KG1 (cell line): ENCODE measurements around the gene BCL2.

ENCODE experiments used
- DNase-seq: peaks from one replicate; lab custom pipeline; 2025; lab: John Stamatoyannopoulos, UW

The BCL2 gene

DNA sequence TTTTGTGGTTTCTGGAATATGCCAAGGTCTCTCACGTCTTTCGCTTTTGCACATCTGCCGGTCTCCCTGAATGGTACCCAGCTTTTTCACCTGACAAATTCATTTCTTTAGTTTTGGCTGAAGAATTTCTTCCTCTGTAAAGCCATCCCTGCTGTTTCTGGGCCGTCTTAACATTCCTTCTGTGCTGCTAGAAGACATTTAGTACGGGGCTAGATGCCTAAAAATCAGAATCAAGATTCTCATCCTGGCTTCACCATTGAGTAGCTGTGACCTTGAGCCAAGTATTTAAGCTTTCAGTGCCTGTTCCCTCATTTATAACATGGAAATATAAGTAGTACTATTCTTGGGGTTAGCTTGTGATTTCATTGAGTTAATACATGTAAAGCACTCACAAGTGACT lies 6.4 kb upstream of the BCL2 start:
- no peak for DNase-seq

DNA sequence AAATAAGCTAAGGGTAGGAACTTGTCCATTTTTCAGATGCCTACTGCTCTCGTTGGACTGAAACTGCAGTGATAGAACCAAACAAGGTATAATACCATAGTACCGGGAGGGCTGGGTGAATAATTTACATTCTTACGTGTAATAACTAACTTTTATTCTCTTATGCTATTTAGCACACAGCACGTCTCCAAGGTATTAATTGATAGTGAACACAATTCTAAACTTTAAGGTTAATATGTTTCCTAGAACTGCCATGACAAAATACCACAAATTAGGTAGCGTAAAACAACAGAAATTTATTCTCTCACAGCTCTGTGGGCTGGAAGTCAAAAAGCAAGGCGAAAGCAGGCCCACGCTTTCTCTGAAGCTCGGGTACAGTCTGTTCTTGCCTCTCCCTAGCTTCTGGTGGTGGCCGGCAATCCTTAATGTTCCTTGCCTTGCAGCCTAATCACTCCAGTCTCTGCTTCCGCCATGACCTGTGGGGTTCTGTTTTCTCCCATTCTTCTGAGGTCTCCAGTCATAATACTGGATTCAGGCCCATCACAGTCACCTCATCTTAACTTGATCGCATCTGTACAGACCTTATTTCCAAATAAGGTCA lies 5.6 kb upstream of the BCL2 start:
- DNase-seq = no peak

DNA sequence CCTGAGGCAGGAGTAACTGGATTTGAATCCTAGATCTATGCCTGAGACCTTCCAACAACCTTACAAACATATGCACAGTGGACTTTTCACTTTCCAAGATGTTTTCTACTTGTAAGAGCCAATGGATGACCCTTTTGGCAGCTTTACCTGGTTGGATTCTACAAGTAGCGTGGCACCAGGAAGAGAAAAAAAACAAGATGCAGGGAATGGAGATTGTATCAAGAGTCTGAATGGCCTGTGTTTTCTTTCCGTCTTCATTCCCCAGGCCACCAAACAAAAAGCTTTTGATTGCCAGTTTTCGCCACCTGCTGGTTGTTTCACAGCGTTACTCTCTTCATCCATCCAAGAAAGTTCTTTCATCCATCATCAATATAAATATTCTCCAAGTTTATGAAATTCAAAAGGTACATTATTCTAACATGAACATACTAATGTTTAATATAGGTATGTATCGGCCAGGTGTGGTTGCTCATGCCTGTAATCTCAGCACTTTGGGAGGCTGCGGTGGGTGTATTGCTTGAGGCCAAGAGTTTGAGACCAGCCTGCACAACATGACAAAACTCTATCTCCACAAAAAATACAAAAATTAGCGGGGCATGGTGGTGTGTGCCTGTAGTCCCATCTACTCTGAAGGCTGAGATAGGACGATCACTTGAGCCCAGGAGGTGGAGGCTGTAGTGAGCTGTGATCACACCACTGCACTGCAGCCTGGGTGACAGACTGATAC lies 3.5 kb upstream of the BCL2 start:
- peak; percentile 46 for DNase-seq

- DNase-seq = no peak
Observed at GRCh38 chr18:63322206-63322605, 2.6 kb upstream of the BCL2 start.

GRCh38 chr18:63321291-63321690 lies 1.7 kb upstream of the BCL2 start:
- no peak for DNase-seq

GRCh38 chr18:63320975-63321265 lies 1.4 kb upstream of the BCL2 start:
- no peak for DNase-seq

- DNase-seq = peak; percentile 74
Observed at GRCh38 chr18:63320123-63320974, 780 bp upstream of the BCL2 start.

- peak; percentile 52 for DNase-seq
Observed at GRCh38 chr18:63318889-63319382, 633 bp downstream of the BCL2 start.

- DNase-seq = peak; percentile 32
Observed at GRCh38 chr18:63317982-63318888, 1.3 kb downstream of the BCL2 start.

DNA sequence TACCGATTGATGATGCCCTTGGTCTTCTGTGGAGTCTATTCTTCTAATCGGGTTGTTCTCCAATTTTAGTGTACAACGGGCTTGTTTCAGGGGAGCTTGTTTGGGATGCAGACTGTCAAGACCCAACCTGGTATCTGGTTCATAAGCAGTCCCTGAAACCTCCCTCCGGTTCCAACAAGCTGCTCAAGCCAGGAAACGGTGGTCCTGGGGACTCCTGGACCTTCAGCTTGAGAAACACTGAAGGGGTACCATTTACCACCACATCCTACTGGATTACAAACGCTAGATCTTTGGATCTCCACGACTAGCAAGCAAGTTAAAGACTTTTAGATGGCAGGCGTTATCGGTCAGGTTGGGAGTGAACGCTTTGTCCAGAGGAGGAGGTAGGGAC lies 2.0 kb downstream of the BCL2 start:
- DNase-seq = no peak

- DNase-seq = no peak
Observed at GRCh38 chr18:63316612-63317555, 2.7 kb downstream of the BCL2 start.

- DNase-seq = no peak
Observed at GRCh38 chr18:63315876-63316275, 3.7 kb downstream of the BCL2 start.

DNA sequence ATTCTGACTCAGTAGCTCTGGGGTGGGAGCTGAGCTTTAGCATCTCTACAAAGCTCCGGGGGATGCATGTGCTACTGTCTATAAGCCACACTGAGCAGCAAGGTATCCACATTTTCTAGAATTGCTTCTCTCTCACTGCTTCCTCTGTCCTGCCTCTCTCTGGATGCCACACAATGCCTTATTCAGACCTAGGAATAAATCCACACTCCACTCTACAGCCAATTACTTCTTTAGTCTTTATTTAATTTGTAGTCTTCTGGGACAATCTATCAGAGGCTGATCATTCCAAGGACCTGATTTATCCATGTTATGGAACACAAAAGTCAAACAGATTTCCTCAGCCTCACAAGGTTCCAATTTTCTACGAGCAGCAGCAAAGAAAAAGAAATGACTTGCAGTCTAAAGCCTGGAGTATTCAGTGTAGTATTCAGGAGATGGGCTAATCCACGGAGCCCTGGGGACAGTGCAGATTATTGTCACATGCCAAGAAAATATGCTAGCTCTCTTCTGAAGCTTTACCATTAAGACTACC lies 4.4 kb downstream of the BCL2 start:
- no peak for DNase-seq

- DNase-seq = no peak
Observed at GRCh38 chr18:63314062-63314790, 5.3 kb downstream of the BCL2 start.

DNA sequence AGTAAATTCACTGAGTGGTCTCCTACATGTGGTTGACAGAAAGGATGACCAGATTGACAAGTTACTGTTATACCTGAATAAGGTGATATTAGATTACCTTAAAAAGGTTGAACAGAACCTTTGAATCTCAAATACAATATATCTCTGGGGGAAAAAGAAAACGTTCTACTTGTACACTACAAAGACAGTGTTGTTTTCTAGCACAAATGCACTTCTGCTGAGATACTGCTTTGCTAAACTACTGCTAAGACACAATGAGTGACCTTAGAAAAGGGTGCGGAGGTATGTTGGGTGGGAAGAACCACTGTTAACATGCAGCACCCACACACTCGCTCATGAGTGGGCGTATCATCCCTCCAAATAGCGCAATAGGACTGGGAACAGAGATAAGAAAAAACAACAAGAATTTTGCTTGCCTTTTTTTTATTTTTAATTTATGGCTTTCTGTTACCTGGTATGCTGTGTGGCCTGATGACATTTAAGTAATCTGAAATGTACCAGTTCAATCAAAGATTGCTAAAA lies 6.1 kb downstream of the BCL2 start:
- DNase-seq = no peak

DNA sequence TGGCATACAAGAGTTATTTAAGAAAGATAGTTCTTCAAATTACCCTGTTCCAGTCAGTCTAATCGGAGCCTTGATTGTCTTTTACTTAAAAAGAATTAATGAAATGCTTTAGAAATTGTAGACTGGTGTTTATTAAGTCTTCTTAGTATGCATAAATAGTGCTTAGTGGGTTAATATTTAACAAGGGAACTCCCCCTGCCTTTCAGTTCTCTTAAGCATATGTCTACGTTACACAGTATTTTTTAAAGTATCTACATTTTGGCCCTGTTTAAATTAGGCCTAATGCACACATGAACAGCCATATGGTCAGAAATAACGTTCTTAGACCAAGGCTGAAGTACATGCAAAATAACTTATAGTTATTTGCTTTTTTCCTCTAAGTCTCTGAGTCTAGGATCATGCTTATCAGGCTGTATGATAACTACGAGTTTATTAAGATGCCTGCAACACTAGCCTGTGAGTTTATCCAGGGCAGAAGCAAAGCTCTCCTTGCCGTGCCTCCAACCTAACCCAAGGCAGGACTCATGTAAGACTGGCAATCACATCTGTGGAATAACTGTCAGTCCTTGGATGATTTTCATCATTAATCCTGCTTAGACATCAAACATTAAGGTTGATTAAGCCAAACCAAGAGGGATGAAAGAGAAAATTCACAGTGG lies 6.7 kb downstream of the BCL2 start:
- no peak for DNase-seq

DNA sequence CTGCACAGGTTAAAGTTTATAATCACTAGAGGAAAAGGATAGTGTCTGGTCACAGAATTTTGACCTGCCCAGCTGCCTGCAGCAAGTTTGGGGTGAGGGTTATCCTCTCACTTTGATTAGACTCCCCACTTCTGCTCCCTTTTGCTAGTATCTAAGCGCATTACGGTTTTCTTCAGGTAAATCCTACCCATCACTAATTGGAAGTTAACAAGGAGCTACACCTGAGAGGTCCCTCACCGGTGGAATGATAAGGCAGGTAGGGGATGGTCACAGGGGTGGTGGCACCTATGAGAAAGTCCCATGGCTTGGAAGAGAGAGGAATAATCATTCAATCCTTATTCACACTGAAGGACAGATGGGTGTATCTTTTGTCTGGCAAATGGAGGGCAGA lies 7.6 kb downstream of the BCL2 start:
- DNase-seq = no peak

GRCh38 chr18:63311118-63312018 lies 8.2 kb downstream of the BCL2 start:
- no peak for DNase-seq
